T-helper 9 cell (primary cell): ENCODE results near the gene CEP250.

Experiments used
- DNase-seq: peaks from one replicate; pipeline ENCODE4 v3.0.0-alpha.2; 2020

The CEP250 gene

GRCh38 chr20:35568645-35569044, 113.2 kb downstream of the CEP250 start:
- DNase-seq, result no peak
